Subcutaneous abdominal adipose tissue (tissue), 5 donors: Measurements from ENCODE around the gene LOC101059915.
"Not testable (repeated sequence)": the region's sequence is repeated elsewhere in the genome, so short reads cannot be mapped to it uniquely, and the experiment has no call there.

ENCODE experiments used
- H3K27ac ChIP-seq: one replicate; pipeline ENCODE4 v1.7.0; 2013; ENCODE audit warnings: low read depth, mild to moderate bottlenecking, inconsistent platforms, low read length, moderate library complexity
- H3K27me3 ChIP-seq, 5 donors: one replicate each; pipeline ENCODE4 v1.7.0; 2013; ENCODE audit warnings: low read length in 5 of 5, inconsistent platforms in 1 of 5; ENCODE audit not compliant: control insufficient read depth in 5 of 5, insufficient read depth in 4 of 5
- H3K36me3 ChIP-seq, 5 donors: one replicate each; pipeline ENCODE4 v1.7.0; 2013; ENCODE audit warnings: low read length in 5 of 5; ENCODE audit not compliant: control insufficient read depth in 5 of 5, insufficient read depth in 5 of 5
- H3K4me1 ChIP-seq, 5 donors: one replicate each; pipeline ENCODE4 v1.7.0; 2013; ENCODE audit warnings: low read length in 5 of 5, mild to moderate bottlenecking in 3 of 5, moderate library complexity in 1 of 5; ENCODE audit not compliant: control insufficient read depth in 5 of 5, insufficient read depth in 5 of 5
- H3K4me3 ChIP-seq, 5 donors: one replicate each; pipeline ENCODE4 v1.7.0; 2013; ENCODE audit warnings: low read length in 5 of 5, low read depth in 1 of 5
- H3K9ac ChIP-seq, 5 donors: one replicate each; pipeline ENCODE4 v1.7.0; 2013; ENCODE audit warnings: low read length in 5 of 5, mild to moderate bottlenecking in 4 of 5, moderate library complexity in 3 of 5
- H3K9me3 ChIP-seq, 5 donors: one replicate each; pipeline ENCODE4 v1.7.0; 2013; ENCODE audit warnings: low read length in 5 of 5; ENCODE audit not compliant: control insufficient read depth in 5 of 5
- donor health status: healthy.
- donor health status: healthy.
- donor health status: healthy.
- donor health status: healthy.
- donor health status: healthy.

LOC101059915 gene

GRCh38 chrX:71669492-71669891, 2.1 kb downstream of the LOC101059915 start:
- Histone ChIP-seq H3K4me3 (no peak overlapping the region), H3K4me1 (no peaks in the 10 kb centered on the region), H3K9me3 (peaks cover 0 to 5% (median 0%) of the 10 kb centered on the region in 5 donors), H3K27me3 (peaks cover 2 to 14% (median 4%) of the 10 kb centered on the region in 5 donors), H3K27ac (no peak overlapping the region), H3K36me3 (no peaks in the 10 kb centered on the region), H3K9ac (no peak overlapping the region)

- H3K9ac ChIP-seq, H3K27ac ChIP-seq, H3K9me3 ChIP-seq, H3K36me3 ChIP-seq, H3K4me3 ChIP-seq, H3K4me1 ChIP-seq: not testable (repeated sequence)
- H3K27me3 ChIP-seq = peaks cover 2 to 11% (median 4%) of the 10 kb centered on the region in 5 donors
Measured at GRCh38 chrX:71669947-71670346, 2.6 kb downstream of the LOC101059915 start.

DNA sequence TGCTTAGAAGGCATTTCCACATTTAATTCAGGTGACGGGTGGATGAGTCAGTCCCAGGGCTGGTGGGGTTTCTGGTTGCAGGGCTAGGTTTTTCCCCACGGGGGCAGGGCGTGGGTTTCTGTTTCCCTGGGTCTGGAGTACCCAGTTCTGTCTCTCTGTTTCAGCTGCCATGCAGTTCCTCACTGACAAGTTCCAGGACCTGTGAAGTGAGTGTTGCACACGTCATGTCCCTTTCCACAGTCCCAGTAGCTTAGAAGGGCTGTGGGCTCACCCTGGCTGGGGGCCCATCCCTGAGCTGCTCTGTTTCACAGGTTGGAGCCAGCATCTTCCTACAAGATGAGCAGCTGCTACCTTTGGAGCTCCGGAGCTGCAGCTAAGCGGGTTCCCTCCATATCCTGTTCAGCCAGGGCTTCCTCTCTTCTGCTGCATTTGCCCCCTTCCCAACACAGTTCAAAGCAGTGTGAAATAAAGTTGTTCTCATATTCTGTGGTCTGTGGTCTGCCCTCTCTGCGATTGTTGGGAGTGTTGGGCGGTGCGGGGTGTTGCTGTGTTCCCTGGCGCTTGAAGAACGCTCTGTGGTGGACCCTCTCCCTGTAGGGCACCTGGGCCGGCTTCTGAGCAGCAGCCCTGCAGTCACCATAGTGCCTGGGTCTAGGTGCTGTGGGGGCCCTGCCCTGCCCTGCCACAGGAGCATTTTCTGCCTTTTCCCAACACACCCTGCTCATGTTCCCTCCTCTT, 3.9 kb downstream of the LOC101059915 start:
- H3K9ac ChIP-seq = no peak overlapping the region

GRCh38 chrX:71671938-71672337, 4.6 kb downstream of the LOC101059915 start:
- no peak overlapping the region for H3K4me3 ChIP-seq
- H3K27ac ChIP-seq = no peak overlapping the region
- no peaks in the 10 kb centered on the region for H3K4me1 ChIP-seq
- H3K36me3 ChIP-seq = no peaks in the 10 kb centered on the region
- peaks cover 0 to 5% (median 0%) of the 10 kb centered on the region in 5 donors for H3K9me3 ChIP-seq
- H3K9ac ChIP-seq = no peak overlapping the region
- peaks cover 2 to 11% (median 4%) of the 10 kb centered on the region in 5 donors for H3K27me3 ChIP-seq

More for the DNA sequence above, 3.9 kb downstream of the LOC101059915 start:
- H3K4me1 ChIP-seq = no peaks in the 10 kb centered on the region
- no peak overlapping the region for H3K27ac ChIP-seq
- H3K4me3 ChIP-seq = no peak overlapping the region
- no peaks in the 10 kb centered on the region for H3K36me3 ChIP-seq
- H3K27me3 ChIP-seq = peaks cover 2 to 11% (median 4%) of the 10 kb centered on the region in 5 donors
- peaks cover 0 to 5% (median 0%) of the 10 kb centered on the region in 5 donors for H3K9me3 ChIP-seq

- H3K4me3 ChIP-seq, H3K27ac ChIP-seq, H3K4me1 ChIP-seq, H3K36me3 ChIP-seq, H3K9me3 ChIP-seq, H3K9ac ChIP-seq: not testable (repeated sequence)
- peaks cover 3 to 11% (median 6%) of the 10 kb centered on the region in 5 donors for H3K27me3 ChIP-seq
Measured at GRCh38 chrX:71675636-71676035, 8.3 kb downstream of the LOC101059915 start.

DNA sequence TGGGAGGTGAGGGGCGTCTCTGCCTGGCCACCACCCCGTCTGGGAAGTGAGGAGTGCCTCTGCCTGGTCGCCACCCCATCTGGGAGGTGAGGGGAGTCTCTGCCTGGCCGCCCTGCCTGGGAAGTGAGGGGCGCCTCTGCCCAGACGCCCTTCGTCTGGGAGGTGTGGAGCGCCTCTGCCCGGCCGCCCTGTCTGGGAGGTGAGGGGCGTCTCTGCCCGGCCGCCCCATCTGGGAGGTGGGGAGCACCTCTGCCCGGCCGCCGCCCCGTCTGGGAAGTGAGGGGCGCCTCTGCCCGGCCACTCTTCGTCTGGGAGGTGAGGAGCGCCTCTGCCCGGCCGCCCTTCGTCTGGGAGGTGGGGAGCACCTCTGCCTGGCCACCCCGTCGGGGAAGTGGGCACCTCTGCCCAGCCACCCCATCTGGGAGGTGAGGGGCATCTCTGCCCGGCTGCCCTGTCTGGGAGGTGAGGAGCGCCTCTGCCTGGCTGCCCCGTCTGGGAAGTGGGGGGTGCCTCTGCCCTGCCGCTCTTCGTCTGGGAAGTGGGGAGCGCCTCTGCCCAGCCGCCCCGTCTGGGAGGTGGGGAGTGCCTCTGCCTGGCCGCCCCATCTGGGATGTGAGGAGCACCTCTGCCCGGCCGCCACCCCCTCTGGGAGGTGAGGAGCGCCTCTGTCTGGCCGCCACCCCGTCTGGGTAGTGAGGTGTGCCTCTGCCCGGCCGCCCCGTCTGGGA, 8.9 kb downstream of the LOC101059915 start:
- H3K27me3 ChIP-seq, H3K9ac ChIP-seq, H3K9me3 ChIP-seq: not testable (repeated sequence)

DNA sequence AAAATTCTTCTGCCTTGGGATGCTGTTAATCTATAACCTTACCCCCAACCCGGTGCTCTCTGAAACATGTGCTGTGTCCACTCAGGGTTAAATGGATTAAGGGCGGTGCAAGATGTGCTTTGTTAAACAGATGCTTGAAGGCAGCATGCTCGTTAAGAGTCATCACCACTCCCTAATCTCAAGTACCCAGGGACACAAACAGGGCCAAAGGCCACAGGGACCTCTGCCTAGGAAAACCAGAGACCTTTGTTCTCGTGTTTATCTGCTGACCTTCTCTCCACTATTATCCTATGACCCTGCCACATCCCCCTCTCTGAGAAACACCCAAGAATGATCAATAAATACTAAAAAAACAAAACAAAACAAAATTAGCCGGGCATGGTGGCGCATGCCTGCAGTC, 9.8 kb downstream of the LOC101059915 start:
- H3K4me3 ChIP-seq, H3K36me3 ChIP-seq, H3K9ac ChIP-seq, H3K27ac ChIP-seq, H3K9me3 ChIP-seq, H3K27me3 ChIP-seq, H3K4me1 ChIP-seq: not testable (repeated sequence)

More for the DNA sequence above, 8.9 kb downstream of the LOC101059915 start:
- not testable (repeated sequence) for H3K27ac ChIP-seq, H3K4me1 ChIP-seq, H3K36me3 ChIP-seq, H3K4me3 ChIP-seq

GRCh38 chrX:71679575-71680207, 12.3 kb downstream of the LOC101059915 start:
- Histone ChIP-seq H3K27me3 (peaks cover 3 to 6% (median 3%) of the 10 kb centered on the region in 5 donors), H3K4me1 (no peaks in the 10 kb centered on the region), H3K9me3 (no peaks in the 10 kb centered on the region), H3K9ac (no peak overlapping the region), H3K4me3 (no peak overlapping the region), H3K27ac (no peak overlapping the region), H3K36me3 (no peaks in the 10 kb centered on the region)

DNA sequence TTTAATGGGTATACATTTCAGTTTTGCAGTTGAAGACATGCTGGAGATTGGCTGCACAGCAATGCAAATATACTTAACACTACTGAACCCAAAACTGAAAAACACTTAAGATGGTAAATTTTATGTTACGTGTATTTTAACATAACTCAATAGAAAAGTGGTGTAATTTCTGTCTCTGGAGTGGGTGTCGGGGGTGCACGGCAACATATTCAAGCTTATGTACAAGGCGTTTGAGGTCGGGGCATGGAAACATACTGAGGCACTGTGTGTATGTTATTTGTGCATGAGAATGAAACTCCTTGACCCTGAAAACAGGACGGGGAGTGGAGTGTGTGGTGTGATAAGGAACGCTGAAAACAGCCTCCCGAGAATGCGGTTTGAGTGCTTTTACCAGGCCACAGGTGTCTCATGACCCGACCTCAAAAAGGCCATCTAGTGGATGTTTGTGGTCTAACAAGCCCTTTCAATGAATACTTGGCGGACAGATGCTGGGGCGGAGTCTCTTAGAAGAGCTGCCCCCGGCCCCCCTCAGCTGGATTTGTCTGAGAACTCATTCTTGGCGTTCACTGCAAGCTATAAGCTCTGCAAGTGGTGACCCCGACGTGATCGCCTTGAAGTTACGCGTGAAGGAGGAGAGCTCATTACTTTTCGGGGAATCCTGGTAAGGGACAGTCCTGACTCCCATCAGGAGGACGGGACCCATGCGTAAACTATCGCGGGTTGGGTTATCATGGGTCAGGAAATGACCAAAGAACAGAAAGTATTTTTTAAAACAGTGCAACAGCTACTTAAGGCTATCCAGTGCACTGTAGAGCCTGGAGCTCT, 29.5 kb downstream of the LOC101059915 start:
- not testable (repeated sequence) for H3K4me3 ChIP-seq, H3K9me3 ChIP-seq, H3K27ac ChIP-seq, H3K27me3 ChIP-seq, H3K4me1 ChIP-seq, H3K9ac ChIP-seq, H3K36me3 ChIP-seq
